OCI-LY7 (cell line): Measurements from ENCODE around the gene KIAA1549.

ENCODE experiments used
- EZH2phosphoT487 ChIP-seq: fragments of 200-600 bp; sonication (generic); IDR thresholded peaks from 2 replicates; pipeline ENCODE4 v1.6.1; 2018; ENCODE audit warnings: low read depth, borderline replicate concordance, mild to moderate bottlenecking, mixed run types, antibody characterized with exemption, low read length, moderate library complexity, mixed read lengths
- TF ChIP-seq, protein P1 (sequence below): fragments of 200-600 bp; sonication (generic); conservative IDR thresholded peaks from 2 replicates; pipeline ENCODE4 v1.5.1; 2014; ENCODE audit warnings: mild to moderate bottlenecking, antibody characterized with exemption, low read length, moderate library complexity, mixed read lengths

DNA sequence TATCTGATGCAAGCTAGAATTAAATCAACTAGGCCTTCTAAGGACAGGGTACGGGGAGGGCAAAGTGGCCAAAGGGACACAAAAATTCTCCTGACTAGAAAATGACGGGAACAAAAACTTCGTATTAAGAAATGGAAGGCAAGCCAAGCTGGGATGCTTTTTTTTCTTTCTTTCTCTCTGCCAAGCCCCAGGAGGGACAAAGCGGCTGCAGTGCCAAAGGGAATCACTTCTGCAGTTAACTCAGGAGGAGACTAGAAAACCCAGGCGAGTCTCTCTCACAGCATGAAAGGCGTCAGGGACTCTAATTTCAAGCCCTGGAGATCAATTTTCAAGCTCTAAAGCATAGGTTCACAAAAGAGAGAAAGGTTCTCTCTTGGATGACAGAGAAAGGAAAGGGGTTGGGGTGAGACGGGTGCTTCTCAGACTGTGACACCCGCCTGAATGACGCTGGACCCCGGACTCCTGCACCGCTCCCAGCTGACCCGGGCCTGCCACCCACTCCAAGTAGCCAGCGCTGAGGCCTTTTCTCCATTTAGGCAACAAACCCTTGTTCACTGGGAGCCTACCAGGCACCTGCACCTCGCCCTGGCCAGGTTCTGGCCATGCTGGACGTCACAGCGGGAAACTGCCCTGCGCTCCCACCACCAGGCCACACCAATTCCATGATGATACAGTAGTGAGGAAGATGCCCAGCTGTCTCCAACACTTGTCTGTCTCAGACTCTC is 56.5 kb downstream of the KIAA1549 start:
- TF ChIP-seq, protein P1, sequence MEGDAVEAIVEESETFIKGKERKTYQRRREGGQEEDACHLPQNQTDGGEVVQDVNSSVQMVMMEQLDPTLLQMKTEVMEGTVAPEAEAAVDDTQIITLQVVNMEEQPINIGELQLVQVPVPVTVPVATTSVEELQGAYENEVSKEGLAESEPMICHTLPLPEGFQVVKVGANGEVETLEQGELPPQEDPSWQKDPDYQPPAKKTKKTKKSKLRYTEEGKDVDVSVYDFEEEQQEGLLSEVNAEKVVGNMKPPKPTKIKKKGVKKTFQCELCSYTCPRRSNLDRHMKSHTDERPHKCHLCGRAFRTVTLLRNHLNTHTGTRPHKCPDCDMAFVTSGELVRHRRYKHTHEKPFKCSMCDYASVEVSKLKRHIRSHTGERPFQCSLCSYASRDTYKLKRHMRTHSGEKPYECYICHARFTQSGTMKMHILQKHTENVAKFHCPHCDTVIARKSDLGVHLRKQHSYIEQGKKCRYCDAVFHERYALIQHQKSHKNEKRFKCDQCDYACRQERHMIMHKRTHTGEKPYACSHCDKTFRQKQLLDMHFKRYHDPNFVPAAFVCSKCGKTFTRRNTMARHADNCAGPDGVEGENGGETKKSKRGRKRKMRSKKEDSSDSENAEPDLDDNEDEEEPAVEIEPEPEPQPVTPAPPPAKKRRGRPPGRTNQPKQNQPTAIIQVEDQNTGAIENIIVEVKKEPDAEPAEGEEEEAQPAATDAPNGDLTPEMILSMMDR = no peak
- TF ChIP-seq EZH2phosphoT487 = no peak
